Ramos (cell line): ENCODE data around the gene ARRDC2.

Source experiments
- in situ Hi-C: fragments of 300-500 bp; cut with MboI; formaldehyde crosslinking; loops from one replicate; pipeline ENCODE4 v1.14.3; 2022; ENCODE audit warnings: low sequenced_read_pairs; ENCODE audit not compliant: unreplicated experiment

The ARRDC2 gene

GRCh38 chr19:17988161-17988560 is 19.8 kb upstream of the ARRDC2 start:
- in situ Hi-C loops = loop anchor here (5.0 kb wide), 1 partner anchor 36 kb away; no protein-coding TSS in a partner anchor

- in situ Hi-C loops = loop anchor here (5.0 to 10.0 kb wide), 2 partner anchors 37 to 125 kb away; no protein-coding TSS in a partner anchor
Observed at GRCh38 chr19:17989425-17990094, 18.4 kb upstream of the ARRDC2 start.

GRCh38 chr19:17993076-17993813 is 14.7 kb upstream of the ARRDC2 start:
- in situ Hi-C loops = loop anchor here (10.0 kb wide), 1 partner anchor 128 kb away; no protein-coding TSS in a partner anchor

- in situ Hi-C loops = loop anchor here (10.0 kb wide), 1 partner anchor 132 kb away; no protein-coding TSS in a partner anchor
Observed at GRCh38 chr19:17996826-17997316, 11.1 kb upstream of the ARRDC2 start.

DNA sequence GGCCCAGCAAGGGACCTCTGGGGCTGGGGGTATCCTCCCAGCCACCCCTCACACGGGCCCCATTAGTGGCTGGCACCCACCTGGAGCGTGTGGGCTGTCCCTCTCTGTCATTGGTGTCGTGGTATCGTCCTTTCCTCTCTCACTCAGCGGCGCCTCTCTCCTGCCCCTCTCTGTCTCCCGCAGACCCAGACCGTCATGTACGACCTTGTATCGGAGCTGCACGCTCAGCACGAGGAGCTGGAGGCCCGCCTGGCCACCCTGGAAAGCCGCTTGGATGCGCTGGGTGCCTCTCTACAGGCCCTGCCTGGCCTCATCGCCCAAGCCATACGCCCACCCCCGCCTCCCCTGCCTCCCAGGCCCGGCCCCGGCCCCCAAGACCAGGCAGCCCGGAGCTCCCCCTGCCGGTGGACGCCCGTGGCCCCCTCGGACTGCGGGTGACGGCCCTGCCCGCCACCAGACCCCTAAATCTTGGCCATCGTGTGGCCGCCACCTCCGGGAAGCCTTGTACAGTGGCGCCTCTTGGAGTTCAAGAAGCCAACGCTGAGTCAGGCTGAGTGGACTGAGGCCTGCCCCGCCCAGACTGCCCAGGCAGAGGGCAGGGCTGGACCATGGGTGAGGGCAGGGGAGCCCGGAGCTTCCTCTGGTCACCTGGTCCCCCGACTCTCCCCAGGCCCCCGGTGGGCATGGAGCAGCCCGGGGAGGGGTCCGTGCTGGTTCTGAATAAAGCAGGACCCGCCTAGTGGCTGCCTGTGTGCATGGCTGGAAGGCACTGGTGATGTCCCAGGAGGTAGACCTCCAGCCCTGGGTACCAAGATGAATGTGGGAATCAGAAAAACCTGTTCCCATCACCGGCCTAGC is 9.8 kb upstream of the ARRDC2 start:
- in situ Hi-C loops = loop anchor here (10.0 kb wide), 1 partner anchor 133 kb away; no protein-coding TSS in a partner anchor

DNA sequence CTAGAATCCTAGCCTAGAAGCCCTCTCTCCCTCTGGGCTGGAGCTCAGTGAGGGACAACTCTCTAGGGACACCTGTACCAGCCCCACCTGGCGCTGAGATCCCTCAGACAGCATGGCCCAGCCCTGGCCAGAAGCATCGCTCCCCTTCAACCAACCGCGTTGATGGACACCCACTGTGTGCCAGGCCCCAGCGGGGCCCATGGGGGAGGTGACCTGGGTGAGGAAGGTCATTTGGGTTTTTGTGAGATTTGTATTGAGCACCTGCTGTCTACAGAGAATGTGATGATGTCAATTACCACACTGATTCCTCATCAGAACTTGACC is 9.2 kb upstream of the ARRDC2 start:
- in situ Hi-C loops = loop anchor here (10.0 kb wide), 1 partner anchor 134 kb away; no protein-coding TSS in a partner anchor

- in situ Hi-C loops = loop anchor here (10.0 kb wide), 2 partner anchors 135 to 165 kb away; no protein-coding TSS in a partner anchor
Observed at GRCh38 chr19:17999684-18000479, 8.1 kb upstream of the ARRDC2 start.

- in situ Hi-C loops = loop anchor here (10.0 kb wide), 1 partner anchor 164 kb away; no protein-coding TSS in a partner anchor
Observed at GRCh38 chr19:18000480-18000914, 7.5 kb upstream of the ARRDC2 start.

DNA sequence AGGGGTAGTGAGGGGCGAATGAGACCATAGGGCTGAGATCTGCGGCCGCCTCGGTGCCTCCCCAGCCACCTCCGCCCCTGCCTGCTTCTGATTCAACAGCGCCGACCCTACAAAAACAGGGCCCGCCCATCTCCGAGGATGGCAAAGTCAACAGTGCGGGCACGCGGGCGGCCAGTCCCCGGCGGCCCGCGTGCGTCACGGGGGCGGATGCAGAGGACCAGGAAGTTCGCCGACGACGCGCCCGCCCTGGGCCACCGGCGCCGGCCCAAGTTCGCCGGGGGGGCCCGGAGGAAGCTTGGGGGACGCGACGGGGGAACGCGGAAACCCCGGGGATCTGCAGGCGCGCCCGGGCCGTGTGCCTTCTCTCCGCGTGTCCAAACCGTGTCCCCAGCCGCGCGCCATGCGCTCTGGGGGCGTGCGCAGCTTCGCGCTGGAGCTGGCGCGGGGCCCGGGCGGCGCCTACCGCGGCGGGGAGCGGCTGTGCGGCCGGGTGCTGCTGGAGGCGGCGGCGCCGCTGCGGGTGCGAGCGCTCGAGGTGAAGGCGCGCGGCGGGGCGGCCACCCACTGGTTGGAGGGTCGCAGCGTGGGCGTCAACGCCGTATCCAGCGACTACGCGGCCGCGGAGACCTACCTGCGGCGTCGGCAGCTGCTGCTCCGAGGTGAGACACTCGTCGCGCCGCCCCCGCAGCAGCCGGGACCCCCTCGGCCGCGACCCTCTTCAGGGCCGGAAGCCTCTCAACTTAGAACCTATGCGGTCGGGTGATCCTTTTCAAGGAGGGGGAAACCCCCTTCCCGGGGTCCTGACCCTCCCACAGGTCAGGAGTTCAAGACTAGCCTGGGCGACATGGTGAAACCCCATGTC is 6.8 kb upstream of the ARRDC2 start:
- in situ Hi-C loops = loop anchor here (10.0 kb wide), 1 partner anchor 164 kb away; no protein-coding TSS in a partner anchor

- in situ Hi-C loops = loop anchor here (10.0 kb wide), 1 partner anchor 163 kb away; no protein-coding TSS in a partner anchor
Observed at GRCh38 chr19:18001777-18002345, 6.1 kb upstream of the ARRDC2 start.

DNA sequence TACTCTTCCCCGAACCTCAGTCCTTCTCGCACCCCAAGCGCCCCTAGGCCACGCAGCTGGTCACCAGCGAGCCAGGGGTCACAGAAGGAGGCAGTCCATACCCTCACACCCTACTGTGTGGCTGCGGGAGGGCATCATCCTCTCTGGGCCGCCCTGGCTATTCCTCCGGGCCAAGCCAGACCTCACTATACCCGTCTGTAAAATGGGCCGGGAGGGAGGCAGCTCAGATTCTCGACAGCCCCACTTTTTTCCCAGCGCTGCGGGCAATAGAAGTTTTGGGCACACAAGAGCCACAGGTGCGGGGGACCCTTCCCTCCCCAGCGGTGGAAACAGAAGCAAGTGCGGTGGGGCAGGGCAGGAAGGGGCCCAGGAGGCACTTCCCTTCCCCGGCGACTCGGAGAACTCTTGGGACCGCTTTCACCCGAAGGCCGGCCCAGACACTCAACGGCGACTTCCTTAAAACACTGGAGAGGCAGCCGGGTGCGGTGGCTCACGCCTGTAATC is 5.6 kb upstream of the ARRDC2 start:
- in situ Hi-C loops = loop anchor here (10.0 kb wide), 1 partner anchor 162 kb away; no protein-coding TSS in a partner anchor

DNA sequence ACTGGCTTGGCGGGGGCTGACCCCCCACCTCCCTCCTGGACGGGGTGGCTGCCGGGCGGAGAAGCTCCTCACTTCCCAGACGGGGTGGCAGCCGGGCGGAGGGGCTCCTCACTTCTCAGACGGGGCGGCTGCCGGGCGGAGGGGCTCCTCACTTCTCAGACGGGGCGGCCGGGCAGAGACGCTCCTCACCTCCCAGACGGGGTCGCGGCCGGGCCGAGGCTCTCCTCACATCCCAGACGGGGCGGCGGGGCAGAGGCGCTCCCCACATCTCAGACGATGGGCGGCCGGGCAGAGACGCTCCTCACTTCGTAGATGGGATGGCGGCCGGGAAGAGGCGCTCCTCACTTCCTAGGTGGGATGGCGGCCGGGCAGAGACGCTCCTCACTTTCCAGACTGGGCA is 2.2 kb upstream of the ARRDC2 start:
- in situ Hi-C loops = loop anchor here (10.0 kb wide), 1 partner anchor 159 kb away; no protein-coding TSS in a partner anchor

GRCh38 chr19:18007044-18007916 is 690 bp upstream of the ARRDC2 start:
- in situ Hi-C loops = loop anchor here (10.0 kb wide), 1 partner anchor 158 kb away; no protein-coding TSS in a partner anchor

DNA sequence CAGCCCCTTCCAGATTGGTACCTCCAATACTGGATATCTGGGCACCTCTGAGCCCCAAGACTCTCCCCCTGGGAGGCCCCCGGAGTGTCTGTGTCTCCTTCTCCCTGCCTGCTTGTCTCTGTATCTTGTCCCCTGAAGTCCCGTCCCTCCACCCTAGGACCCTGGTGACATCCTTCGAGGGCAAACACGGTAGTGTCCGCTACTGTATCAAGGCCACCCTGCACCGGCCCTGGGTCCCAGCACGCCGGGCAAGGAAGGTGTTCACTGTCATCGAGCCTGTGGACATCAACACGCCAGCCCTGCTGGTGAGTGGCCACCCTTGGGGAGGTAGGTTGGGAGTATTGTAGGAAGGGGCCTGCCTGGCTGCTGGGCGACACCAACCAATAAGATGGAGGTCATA is 844 bp downstream of the ARRDC2 start:
- in situ Hi-C loops = loop anchor here (10.0 kb wide), 1 partner anchor 156 kb away; no protein-coding TSS in a partner anchor

- in situ Hi-C loops = loop anchor here (10.0 kb wide), 1 partner anchor 155 kb away; no protein-coding TSS in a partner anchor
Observed at GRCh38 chr19:18009412-18010066, 1.6 kb downstream of the ARRDC2 start.

GRCh38 chr19:18010149-18010548 is 2.2 kb downstream of the ARRDC2 start:
- in situ Hi-C loops = no loop called here
